Measurements from ENCODE around the gene ALDH3B1.
A peak's percentile ranks its signal among the peaks of the same experiment; 100 is the strongest.
"Not testable (repeated sequence)": the region's sequence is repeated elsewhere in the genome, so short reads cannot be mapped to it uniquely, and the experiment has no call there.

ALDH3B1 gene, protein sequence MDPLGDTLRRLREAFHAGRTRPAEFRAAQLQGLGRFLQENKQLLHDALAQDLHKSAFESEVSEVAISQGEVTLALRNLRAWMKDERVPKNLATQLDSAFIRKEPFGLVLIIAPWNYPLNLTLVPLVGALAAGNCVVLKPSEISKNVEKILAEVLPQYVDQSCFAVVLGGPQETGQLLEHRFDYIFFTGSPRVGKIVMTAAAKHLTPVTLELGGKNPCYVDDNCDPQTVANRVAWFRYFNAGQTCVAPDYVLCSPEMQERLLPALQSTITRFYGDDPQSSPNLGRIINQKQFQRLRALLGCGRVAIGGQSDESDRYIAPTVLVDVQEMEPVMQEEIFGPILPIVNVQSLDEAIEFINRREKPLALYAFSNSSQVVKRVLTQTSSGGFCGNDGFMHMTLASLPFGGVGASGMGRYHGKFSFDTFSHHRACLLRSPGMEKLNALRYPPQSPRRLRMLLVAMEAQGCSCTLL

DNA sequence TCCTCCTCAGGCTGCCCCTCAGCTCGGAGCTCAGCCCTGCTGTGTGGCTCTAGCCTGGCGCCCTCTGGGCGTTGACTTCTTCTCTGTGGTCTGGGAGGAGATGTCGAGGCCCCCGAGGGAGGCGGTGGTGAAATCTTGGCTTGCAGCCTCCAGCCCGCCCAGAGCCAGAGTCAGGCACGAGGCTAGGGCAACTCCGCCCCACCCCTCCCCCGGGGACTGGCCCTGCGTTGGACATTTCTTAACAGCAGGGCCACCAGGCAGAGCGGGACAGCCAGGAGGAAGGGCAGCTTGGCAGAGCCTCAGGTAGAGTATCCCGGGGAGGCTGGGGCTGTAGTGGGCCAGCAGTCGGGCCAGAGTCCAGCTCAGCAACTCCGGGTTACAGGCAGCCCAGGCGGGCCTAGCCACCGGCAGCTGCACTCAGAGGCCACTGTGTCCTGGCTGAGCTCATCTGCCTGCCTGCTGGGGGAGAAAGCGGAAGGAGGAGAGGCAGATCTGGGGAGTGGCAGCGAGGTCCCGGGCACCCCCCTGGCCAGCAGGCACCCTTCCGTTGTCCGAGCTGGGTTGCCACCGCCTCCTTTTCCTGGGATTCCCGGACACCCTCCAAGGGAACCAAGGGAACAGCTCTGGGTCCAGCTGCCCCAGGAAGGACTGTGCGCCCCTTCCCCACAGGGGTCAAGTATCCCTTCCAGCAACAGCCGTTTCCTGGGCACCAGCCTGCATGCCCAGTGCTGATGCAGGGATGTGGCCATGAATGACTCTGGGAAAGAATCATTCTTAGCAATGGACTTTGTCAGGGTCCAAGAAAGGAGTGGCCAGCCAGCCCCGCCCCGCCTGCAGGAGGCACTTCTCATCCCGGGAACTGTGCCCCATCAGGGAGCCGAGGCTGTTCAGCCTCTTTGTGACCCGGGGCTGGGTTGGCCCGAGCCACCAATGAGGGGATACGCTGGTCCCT is at the start of gene ALDH3B1:
ALDH3B1 (plus strand) TSS at position 238 of the 952 bp plus-strand sequence. CDS start 4,971 bp downstream, outside the sequence.
- peak; percentile 73 for DNase-seq (ENCODE audit: low read depth)

DNA sequence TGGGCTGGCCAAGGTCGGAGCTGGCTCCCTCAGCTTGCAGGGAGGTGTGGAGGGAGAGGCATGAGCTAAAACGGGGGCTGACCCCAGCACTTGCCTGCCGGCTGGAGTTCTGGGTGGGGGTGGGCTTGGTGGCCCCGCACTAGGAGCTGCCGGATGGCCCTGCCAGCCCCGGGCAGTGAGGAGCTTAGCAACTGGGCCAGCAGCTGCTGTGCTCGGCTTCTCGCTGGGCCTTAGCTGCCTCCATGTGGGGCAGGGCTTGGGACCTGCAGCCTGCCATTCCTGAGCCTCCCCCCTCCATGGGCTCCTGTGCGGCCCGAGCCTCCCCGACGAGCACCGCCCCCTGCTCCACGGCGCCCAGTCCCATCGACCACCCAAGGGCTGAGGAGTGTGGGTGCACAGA is 46.9 kb upstream of the ALDH3B1 start:
- not testable (repeated sequence) for DNase-seq (ENCODE audit: low read depth)

DNA sequence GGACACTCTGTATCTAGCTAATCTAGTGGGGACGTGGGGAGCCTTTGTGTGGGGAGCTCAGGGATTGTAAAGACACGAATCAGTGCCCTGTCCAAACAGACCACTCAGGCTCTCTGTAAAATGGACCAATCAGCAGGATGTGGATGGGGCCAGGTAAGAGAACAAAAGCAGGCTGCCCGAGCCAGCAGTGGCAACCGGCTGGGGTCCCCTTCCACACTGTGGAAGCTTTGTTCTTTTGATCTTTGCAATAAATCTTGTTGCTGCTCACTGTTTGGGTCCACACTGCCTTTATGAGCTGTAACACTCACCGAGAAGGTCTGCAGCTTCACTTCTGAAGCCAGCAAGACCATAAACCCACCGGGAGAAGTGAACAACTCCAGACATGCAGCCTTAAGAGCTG is 46.2 kb upstream of the ALDH3B1 start:
- not testable (repeated sequence) for DNase-seq (ENCODE audit: low read depth)

- not testable (repeated sequence) for DNase-seq (ENCODE audit: low read depth)
Measured at GRCh38 chr11:67964746-67965145, 45.4 kb upstream of the ALDH3B1 start.

- DNase-seq (ENCODE audit: low read depth) = not testable (repeated sequence)
Measured at GRCh38 chr11:67965830-67966348, 44.2 kb upstream of the ALDH3B1 start.

DNA sequence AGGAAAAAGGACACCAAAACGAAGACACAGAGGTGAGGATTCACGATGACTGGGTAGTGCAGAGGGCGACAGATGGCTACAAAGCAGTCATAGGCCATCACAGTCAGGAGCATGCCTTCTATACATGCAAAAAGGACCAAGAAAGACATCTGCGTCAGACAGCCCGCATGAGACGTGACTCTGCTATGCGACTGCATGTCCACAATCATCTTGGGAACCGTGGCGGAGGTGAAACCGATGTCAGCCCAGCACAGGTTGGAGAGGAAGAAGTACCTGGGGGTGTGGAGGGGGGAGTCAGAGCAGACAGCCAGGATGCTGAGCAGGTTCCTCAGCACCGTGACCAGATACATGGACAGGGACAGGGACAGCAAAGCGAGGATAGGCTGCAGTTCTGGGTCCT is 35.4 kb upstream of the ALDH3B1 start:
- DNase-seq (ENCODE audit: low read depth) = not testable (repeated sequence)

- DNase-seq (ENCODE audit: low read depth) = not testable (repeated sequence)
Measured at GRCh38 chr11:67978766-67979418, 31.2 kb upstream of the ALDH3B1 start.

GRCh38 chr11:67981226-67981625 is 28.9 kb upstream of the ALDH3B1 start:
- not testable (repeated sequence) for DNase-seq (ENCODE audit: low read depth)

GRCh38 chr11:67982255-67982857 is 27.8 kb upstream of the ALDH3B1 start:
- not testable (repeated sequence) for DNase-seq (ENCODE audit: low read depth)

GRCh38 chr11:67983951-67984350 is 26.2 kb upstream of the ALDH3B1 start:
- no peak for DNase-seq (ENCODE audit: low read depth)

- DNase-seq (ENCODE audit: low read depth) = not testable (repeated sequence)
Measured at GRCh38 chr11:67985302-67985701, 24.8 kb upstream of the ALDH3B1 start.

GRCh38 chr11:67990546-67991346 is 19.4 kb upstream of the ALDH3B1 start:
- not testable (repeated sequence) for DNase-seq (ENCODE audit: low read depth)

- not testable (repeated sequence) for DNase-seq (ENCODE audit: low read depth)
Measured at GRCh38 chr11:67991347-67992121, 18.6 kb upstream of the ALDH3B1 start.

DNA sequence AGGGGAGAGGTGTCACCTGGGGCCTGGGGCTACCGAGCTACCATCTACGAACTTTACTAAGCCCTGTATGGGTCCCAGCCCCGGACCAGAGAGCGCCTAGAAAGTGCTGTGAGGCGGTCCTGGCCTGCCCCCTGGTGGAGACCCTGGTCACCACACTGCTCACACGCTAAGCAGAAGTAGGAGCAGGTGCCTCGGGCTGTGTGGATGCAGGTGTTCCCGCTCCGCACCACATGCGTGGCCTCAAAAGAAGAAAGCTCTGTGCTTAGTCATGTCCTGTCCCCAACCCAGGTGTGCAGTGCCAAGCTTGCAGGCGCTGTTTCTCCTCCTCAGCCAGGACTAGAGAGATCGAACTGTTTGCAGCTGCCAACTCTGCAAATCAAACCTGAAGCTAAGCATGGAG is 16.3 kb upstream of the ALDH3B1 start:
- not testable (repeated sequence) for DNase-seq (ENCODE audit: low read depth)

DNA sequence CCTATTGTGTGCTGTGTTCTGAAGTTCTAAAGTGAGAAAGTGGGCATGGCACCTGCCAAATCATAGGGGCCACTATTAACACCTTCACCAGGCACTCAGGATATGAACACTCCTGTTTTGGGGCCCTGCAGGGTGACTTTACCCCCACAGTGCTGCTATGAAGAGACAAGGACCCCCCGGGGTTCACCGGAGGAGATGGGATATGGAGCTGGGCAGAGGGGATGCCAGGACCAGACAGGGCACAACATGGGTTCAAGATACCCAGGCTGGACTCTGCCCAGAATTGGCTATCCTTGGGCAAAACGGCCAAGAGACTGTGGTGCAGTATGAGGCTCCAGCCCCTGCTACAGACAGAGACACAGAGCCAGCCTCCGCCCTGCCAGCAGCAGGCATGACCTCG is 15.7 kb upstream of the ALDH3B1 start:
- not testable (repeated sequence) for DNase-seq (ENCODE audit: low read depth)

DNA sequence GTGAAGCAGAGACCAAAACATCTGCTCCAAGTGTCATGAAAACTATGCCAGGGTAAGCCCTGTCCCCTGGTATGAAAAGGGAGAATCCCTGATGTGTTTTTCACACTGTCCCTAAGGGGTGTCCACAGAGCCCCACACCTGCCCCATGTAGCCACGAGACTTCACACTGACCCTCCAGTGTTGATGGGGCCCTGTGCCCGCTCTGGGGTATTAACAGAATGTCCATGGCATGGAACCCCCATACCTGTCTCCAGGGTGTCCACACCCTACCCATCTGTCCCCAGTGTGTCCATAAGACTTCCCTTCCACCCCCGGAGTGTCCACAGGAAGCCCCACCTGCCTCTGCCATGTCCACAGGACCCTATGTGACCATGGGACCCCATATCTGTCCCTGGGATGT is 15.0 kb upstream of the ALDH3B1 start:
- DNase-seq (ENCODE audit: low read depth) = not testable (repeated sequence)

DNA sequence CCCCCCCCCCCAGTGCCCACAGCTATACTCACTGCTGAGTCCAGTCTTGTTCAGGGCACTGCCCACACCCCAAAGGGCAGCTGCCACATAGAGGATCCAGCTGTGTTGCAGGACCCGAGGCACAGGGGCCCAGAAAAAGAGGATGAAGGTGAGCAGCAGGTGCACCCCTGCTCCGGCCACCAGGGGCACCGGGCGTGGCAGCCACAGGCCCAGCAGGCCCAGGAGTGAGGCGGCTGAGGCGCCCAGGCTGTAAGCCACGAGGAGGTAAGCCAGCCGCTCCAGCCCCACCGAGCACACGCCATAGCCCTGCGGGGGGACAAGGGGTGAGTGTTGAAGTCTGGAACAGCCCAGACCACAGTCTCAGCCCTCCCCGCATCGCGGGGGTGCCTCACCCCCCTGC is 14.5 kb upstream of the ALDH3B1 start:
- DNase-seq (ENCODE audit: low read depth) = not testable (repeated sequence)

GRCh38 chr11:67996051-67996450 is 14.1 kb upstream of the ALDH3B1 start:
- DNase-seq (ENCODE audit: low read depth) = no peak

DNA sequence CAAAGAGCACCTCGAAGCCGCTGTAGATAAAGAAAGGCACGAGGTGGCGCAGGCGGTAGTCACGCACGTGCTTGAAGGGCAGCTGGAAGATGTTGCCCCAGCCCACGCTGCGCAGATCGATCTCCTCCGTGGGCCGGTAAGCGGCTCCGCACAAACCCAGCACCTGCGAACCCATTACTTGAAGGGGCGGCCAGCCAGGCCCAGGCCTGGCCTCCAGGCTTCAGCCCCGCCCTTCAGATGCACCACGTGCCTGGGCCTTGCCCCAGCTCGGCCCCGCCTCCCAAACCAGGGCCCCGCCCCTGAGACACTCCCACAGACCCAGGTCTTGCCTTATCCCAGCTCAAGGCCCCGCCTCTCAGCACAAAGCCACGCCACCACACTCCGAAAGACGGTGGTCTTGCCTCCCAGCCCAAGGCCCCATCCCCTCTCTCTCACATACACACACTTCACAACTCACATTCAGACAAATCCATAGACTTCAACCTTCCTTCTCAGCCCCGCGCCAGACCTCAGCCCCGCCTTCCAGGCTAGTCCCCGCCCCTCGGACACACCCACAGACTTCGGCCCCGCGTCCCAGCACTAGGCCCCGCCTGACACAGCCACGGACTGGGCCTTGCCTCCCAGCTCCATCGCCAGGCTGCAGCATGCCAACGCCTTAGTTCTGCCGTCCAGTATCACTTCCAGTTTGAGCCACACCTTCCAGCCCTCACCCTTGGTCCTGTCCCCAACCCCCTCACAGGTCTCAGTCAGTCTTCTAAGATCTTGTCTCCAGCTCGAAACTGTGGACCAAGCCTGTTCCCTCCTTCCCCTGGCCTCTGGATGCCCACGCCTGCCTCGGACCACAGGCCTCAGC is 13.3 kb upstream of the ALDH3B1 start:
- no peak for DNase-seq (ENCODE audit: low read depth)

Measured in HS-5 (cell line).